H1 (cell line): ENCODE measurements around the gene PACS1. TPM values are rescaled to one million over a fixed set of nuclear protein-coding genes. Genes with fewer than 3 reads are reported as not detected.

ENCODE experiments used
- CTCF ChIA-PET: fragments of 300-600 bp; sonication (Branson Sonifier 250); formaldehyde crosslinking; loops from one replicate; lab custom pipeline; 2021; ENCODE audit not compliant: partially characterized antibody; lab: Charles Lee
- POLR2A ChIA-PET: fragments of 300-600 bp; sonication (Branson Sonifier 250); formaldehyde crosslinking; loops from one replicate; lab custom pipeline; 2021; ENCODE audit warnings: inconsistent platforms; ENCODE audit not compliant: partially characterized antibody; lab: Charles Lee
- DNase-seq, 2 experiments: peaks; one replicate each; pipeline versions ENCODE4 v3.0.0 to v3.0.0-alpha.2; 2010 to 2022; ENCODE audit warnings: low spot score in 2 of 2, low read depth in 1 of 2, mixed read lengths in 1 of 2
- FAIRE-seq: peaks from 2 replicates; lab custom pipeline; 2011; peaks lifted over from hg19 to GRCh38; lab: Jason Lieb, UNC
- H2AFZ ChIP-seq: 2 replicates; pipeline ENCODE4 v1.8.1; 2012; ENCODE audit warnings: low read length, inconsistent platforms
- H2AK5ac ChIP-seq: 2 replicates; pipeline ENCODE4 v1.6.1; 2013; ENCODE audit warnings: low read depth, low read length
- H2BK120ac ChIP-seq: replicated peaks from 2 replicates; pipeline ENCODE3; 2013; ENCODE audit warnings: low read depth, low read length, inconsistent platforms
- H2BK12ac ChIP-seq: 2 replicates; pipeline ENCODE4 v1.6.1; 2013; ENCODE audit warnings: low read depth, low read length
- H2BK15ac ChIP-seq: 2 replicates; pipeline ENCODE4 v1.6.1; 2013; ENCODE audit warnings: low read length
- H2BK20ac ChIP-seq: 2 replicates; pipeline ENCODE4 v1.6.1; 2013; ENCODE audit warnings: low read length
- H2BK5ac ChIP-seq: 2 replicates; pipeline ENCODE4 v1.6.1; 2013; ENCODE audit warnings: low read depth, low read length
- H3K14ac ChIP-seq: 2 replicates; pipeline ENCODE4 v1.6.1; 2013; ENCODE audit warnings: inconsistent platforms; ENCODE audit not compliant: insufficient read length
- H3K18ac ChIP-seq: 2 replicates; pipeline ENCODE4 v1.6.1; 2013; ENCODE audit warnings: low read length; ENCODE audit errors: extremely low read depth
- H3K23ac ChIP-seq: 2 replicates; pipeline ENCODE4 v1.6.1; 2013; ENCODE audit warnings: inconsistent platforms; ENCODE audit not compliant: insufficient read length
- H3K23me2 ChIP-seq: 2 replicates; pipeline ENCODE4 v1.6.1; 2013; ENCODE audit warnings: low read depth, low read length
- H3K27ac ChIP-seq: 2 replicates; pipeline ENCODE4 v1.6.1; 2011; ENCODE audit warnings: low read depth, low read length, inconsistent platforms
- H3K27me3 ChIP-seq, 4 experiments: replicated peaks in 1 of 4; 1 replicate in 1 of 4; 2 replicates in 3 of 4; pipeline versions ENCODE4 v1.6.1 to v1.8.1; 2011 to 2013; ENCODE audit warnings: low read length in 3 of 4, mild to moderate bottlenecking in 3 of 4, inconsistent platforms in 2 of 4, mixed read lengths in 2 of 4, moderate library complexity in 1 of 4; ENCODE audit not compliant: control insufficient read depth in 3 of 4, insufficient read depth in 3 of 4; ENCODE audit errors: extremely low read depth in 1 of 4
- H3K36me3 ChIP-seq, 4 experiments: 2 replicates each; pipeline versions ENCODE4 v1.6.1 to v1.8.1; 2011 to 2013; ENCODE audit warnings: mild to moderate bottlenecking in 4 of 4, low read length in 3 of 4, moderate library complexity in 2 of 4, control low read depth in 1 of 4, inconsistent platforms in 1 of 4; ENCODE audit not compliant: insufficient read depth in 4 of 4, control insufficient read depth in 2 of 4
- H3K4ac ChIP-seq: replicated peaks from 2 replicates; pipeline ENCODE3; 2013; ENCODE audit warnings: low read length, low read depth, mixed read lengths, inconsistent platforms; ENCODE audit not compliant: insufficient read length
- H3K4me1 ChIP-seq, 4 experiments: replicated peaks in 1 of 4; 1 replicate in 1 of 4; 2 replicates in 3 of 4; pipeline versions ENCODE4 v1.6.1 to v1.8.1; 2011 to 2013; ENCODE audit warnings: low read length in 3 of 4, inconsistent platforms in 2 of 4, mixed read lengths in 1 of 4; ENCODE audit not compliant: insufficient read depth in 4 of 4, control insufficient read depth in 3 of 4
- H3K4me2 ChIP-seq, 2 experiments: 2 replicates each; pipeline versions ENCODE4 v1.6.1 to v1.8.1; 2011 to 2013; ENCODE audit warnings: low read depth in 2 of 2, low read length in 2 of 2, control low read depth in 1 of 2, inconsistent platforms in 1 of 2, mild to moderate bottlenecking in 1 of 2; ENCODE audit not compliant: insufficient read depth in 1 of 2
- H3K4me3 ChIP-seq, 4 experiments: fragments of 200-600, 300-600 bp in 1 of 4; sonication (generic), shearing (Covaris generic), sonication (Bioruptor Twin) in 1 of 4; 2 replicates each; pipeline versions ENCODE4 v1.5.1 to v1.8.1; 2011 to 2016; ENCODE audit warnings: low read length in 4 of 4, low read depth in 3 of 4, control low read depth in 2 of 4, inconsistent platforms in 2 of 4, mild to moderate bottlenecking in 2 of 4, mixed read lengths in 1 of 4, moderate library complexity in 1 of 4; ENCODE audit not compliant: insufficient read depth in 2 of 4; ENCODE audit errors: extremely low read depth in 1 of 4
- H3K56ac ChIP-seq: replicated peaks from 2 replicates; pipeline ENCODE3; 2013; ENCODE audit warnings: low read depth, mild to moderate bottlenecking, mixed read lengths, low read length, inconsistent platforms; ENCODE audit not compliant: insufficient read length
- H3K79me1 ChIP-seq: 2 replicates; pipeline ENCODE4 v1.6.1; 2013; ENCODE audit warnings: low read depth, low read length, control low read depth
- H3K79me2 ChIP-seq, 2 experiments: 2 replicates each; pipeline versions ENCODE4 v1.6.1 to v1.8.1; 2012 to 2013; ENCODE audit warnings: low read length in 2 of 2, mild to moderate bottlenecking in 2 of 2, inconsistent platforms in 1 of 2; ENCODE audit not compliant: insufficient read depth in 2 of 2, control insufficient read depth in 1 of 2
- H3K9ac ChIP-seq, 4 experiments: replicated peaks in 1 of 4; 1 replicate in 1 of 4; 2 replicates in 3 of 4; pipeline versions ENCODE4 v1.6.1 to v1.8.1; 2011 to 2013; ENCODE audit warnings: low read depth in 3 of 4, low read length in 3 of 4, control low read depth in 2 of 4, mild to moderate bottlenecking in 2 of 4, moderate library complexity in 2 of 4, inconsistent platforms in 1 of 4; ENCODE audit errors: extremely low read depth in 1 of 4
- H3K9me3 ChIP-seq, 2 experiments: 2 replicates each; pipeline versions ENCODE4 v1.6.1 to v1.8.1; 2012 to 2013; ENCODE audit warnings: mild to moderate bottlenecking in 2 of 2, moderate library complexity in 2 of 2, control low read depth in 1 of 2, inconsistent platforms in 1 of 2, low read depth in 1 of 2, low read length in 1 of 2, mixed read lengths in 1 of 2; ENCODE audit not compliant: insufficient read depth in 2 of 2
- H4K20me1 ChIP-seq, 2 experiments: replicated peaks in 1 of 2; 2 replicates each; pipeline versions ENCODE3 to v1.8.1; 2011 to 2013; ENCODE audit warnings: inconsistent platforms in 2 of 2, low read length in 2 of 2, mild to moderate bottlenecking in 1 of 2; ENCODE audit not compliant: insufficient read depth in 2 of 2, control insufficient read depth in 1 of 2
- H4K5ac ChIP-seq: 2 replicates; pipeline ENCODE4 v1.6.1; 2013; ENCODE audit warnings: low read length, low read depth, mixed read lengths, inconsistent platforms; ENCODE audit not compliant: insufficient read length
- H4K8ac ChIP-seq: 2 replicates; pipeline ENCODE4 v1.8.0; 2013; ENCODE audit warnings: mild to moderate bottlenecking, moderate library complexity, low read length, inconsistent platforms; ENCODE audit not compliant: insufficient read depth; ENCODE audit errors: extremely low read depth
- H4K91ac ChIP-seq: replicated peaks from 2 replicates; pipeline ENCODE3; 2013; ENCODE audit warnings: low read length, mixed read lengths, inconsistent platforms; ENCODE audit not compliant: insufficient read length
- CEBPB ChIP-seq: IDR thresholded peaks from 2 replicates; pipeline ENCODE4 v1.6.1; 2012; ENCODE audit warnings: low read depth, low read length
- E2F6 ChIP-seq: IDR thresholded peaks from 2 replicates; pipeline ENCODE4 v1.6.1; 2012; ENCODE audit warnings: inconsistent platforms
- HDAC2 ChIP-seq, 2 experiments: fragments of 300-600 bp in 1 of 2; sonication (generic) in 1 of 2; IDR thresholded peaks; 2 replicates each; pipeline ENCODE4 v1.6.1; 2011 to 2012; ENCODE audit warnings: low read depth in 2 of 2, low read length in 2 of 2, mild to moderate bottlenecking in 2 of 2, moderate library complexity in 2 of 2, borderline replicate concordance in 1 of 2, inconsistent platforms in 1 of 2
- RBBP5 ChIP-seq: IDR thresholded peaks from 2 replicates; pipeline ENCODE4 v1.7.1; 2012; ENCODE audit warnings: low read depth, mild to moderate bottlenecking, inconsistent platforms, low read length, moderate library complexity, borderline replicate concordance
- SIRT6 ChIP-seq: IDR thresholded peaks from one replicate; pipeline ENCODE4 v1.7.1; 2012; ENCODE audit warnings: low read length, inconsistent platforms
- TAF7 ChIP-seq: optimal IDR thresholded peaks from 2 replicates; pipeline ENCODE3; 2011; ENCODE audit warnings: low read depth, mild to moderate bottlenecking, inconsistent platforms, low read length, moderate library complexity, borderline replicate concordance
- ZNF274 ChIP-seq: IDR thresholded peaks from 2 replicates; pipeline ENCODE4 v1.7.0; 2012; ENCODE audit warnings: low read length, borderline replicate concordance; ENCODE audit errors: extremely low read depth
- WGBS, 2 experiments: shearing (Covaris generic) in 1 of 2; methylation state at CpG; one replicate each; pipeline versions ENCODE4 v1.1.6 to v1.1.7; 2013 to 2015; ENCODE audit warnings: low lambda C conversion rate in 2 of 2, mixed read lengths in 2 of 2, inconsistent platforms in 1 of 2, low coverage in 1 of 2, missing lambda C conversion rate in 1 of 2; ENCODE audit not compliant: insufficient replicate concordance in 2 of 2, insufficient coverage in 1 of 2, insufficient read length in 1 of 2; ENCODE audit errors: extremely low coverage in 1 of 2, missing lambda C conversion rate in 1 of 2; 5-methylcytosine and 5-hydroxymethylcytosine counted together
- polyA plus RNA-seq, 7 experiments: library from polyadenylated mRNA; depleted of rRNA in 3 of 7; stranded (reverse) in 5 of 7; unstranded in 2 of 7; fragments of >200 nt in 5 of 7; fragments of 200-250 nt in 2 of 7; gene quantifications; 1 replicate in 5 of 7; 2 replicates in 1 of 7; 4 replicates in 1 of 7; pipeline versions ENCODE4 v1.2.1 to v1.2.3, GENCODE V29; 2011 to 2013; ENCODE audit warnings: missing spikeins in 2 of 7, mixed read lengths in 2 of 7
- total RNA-seq: library from RNA; stranded (reverse); fragmentation: NEBNext Ultra II Directional; extraction: Animal tissue kit (Norgen Biotek cat#: 25700); gene quantifications from 2 replicates; pipeline ENCODE4 v1.2.1, GENCODE V29; 2021
- TF ChIP-seq, protein P1 (sequence below): IDR thresholded peaks from 2 replicates; pipeline ENCODE4 v1.6.1; 2012; ENCODE audit warnings: low read length, inconsistent platforms

Gene PACS1
- total and polyA plus RNA-seq, 2 of the 8 experiments (the other 6 are each of a cell fraction or from before 2014, with no cell fraction given) = 11.5 to 36.0 TPM

- Histone ChIP-seq H2BK20ac (no peak overlapping the region), H3K4me2 (no peak overlapping the region), H2BK12ac (no peak overlapping the region), H3K23me2 (peaks cover 9% of the 10 kb centered on the region), H4K20me1 (peaks cover 0 to 4% of the 10 kb centered on the region in 2 experiments), H2BK15ac (no peak overlapping the region), H4K5ac (no peak overlapping the region), H3K23ac (no peak overlapping the region), H3K14ac (no peak overlapping the region), H3K4me3 (no peak overlapping the region), H2BK5ac (no peak overlapping the region), H3K27me3 (no peaks in the 10 kb centered on the region), H2AK5ac (no peak overlapping the region), H3K4me1 (peaks cover 0 to 3% (median 0%) of the 10 kb centered on the region in 4 experiments; a peak in 2 of 7 replicates), H3K9ac (no peak overlapping the region), H4K91ac (no peak overlapping the region), H3K36me3 (peaks cover 4 to 32% (median 15%) of the 10 kb centered on the region in 4 experiments), H4K8ac (no peak overlapping the region), H3K18ac (no peak overlapping the region), H3K79me1 (peaks cover 6% of the 10 kb centered on the region; the same call in 1 of the 2 replicates), H3K4ac (no peak overlapping the region), H3K56ac (no peak overlapping the region), H3K79me2 (peaks cover 0 to 13% of the 10 kb centered on the region in 2 experiments; a peak in 2 of 4 replicates), H3K27ac (no peak overlapping the region), H2AFZ (no peak overlapping the region), H2BK120ac (no peak overlapping the region), H3K9me3 (no peaks in the 10 kb centered on the region)
- POLR2A ChIA-PET = interaction anchor here (0.7 to 9.0 kb wide), 5 partner anchors 8 to 45 kb away, joined by 3 to 125 read pairs (median 3); partner anchors contain the start of genes CNIH2 and YIF1A
- no peak for FAIRE-seq
- CTCF ChIA-PET = interaction anchor here (1.2 to 6.6 kb wide), 4 partner anchors 10 to 229 kb away, joined by 3 to 48 read pairs (median 3); partner anchors contain the start of gene CD248
- DNase-seq = no peak
- WGBS, 2 experiments = 90% methylated on average over 2 of the region's 2 CpGs; no CpG with 5 or more reads in 1 of the 2 experiments
- TF ChIP-seq HDAC2 (IDR thresholded peaks at IDR 0.05; ENCODE audit: borderline replicate concordance in 1 of 2, low read depth in 2 of 2, low read length in 2 of 2) (no peak), TAF7 (no peak), CEBPB (no peak), E2F6 (no peak), ZNF274 (no peak), SIRT6 (no peak), RBBP5 (no peak)
- TF ChIP-seq, protein P1, sequence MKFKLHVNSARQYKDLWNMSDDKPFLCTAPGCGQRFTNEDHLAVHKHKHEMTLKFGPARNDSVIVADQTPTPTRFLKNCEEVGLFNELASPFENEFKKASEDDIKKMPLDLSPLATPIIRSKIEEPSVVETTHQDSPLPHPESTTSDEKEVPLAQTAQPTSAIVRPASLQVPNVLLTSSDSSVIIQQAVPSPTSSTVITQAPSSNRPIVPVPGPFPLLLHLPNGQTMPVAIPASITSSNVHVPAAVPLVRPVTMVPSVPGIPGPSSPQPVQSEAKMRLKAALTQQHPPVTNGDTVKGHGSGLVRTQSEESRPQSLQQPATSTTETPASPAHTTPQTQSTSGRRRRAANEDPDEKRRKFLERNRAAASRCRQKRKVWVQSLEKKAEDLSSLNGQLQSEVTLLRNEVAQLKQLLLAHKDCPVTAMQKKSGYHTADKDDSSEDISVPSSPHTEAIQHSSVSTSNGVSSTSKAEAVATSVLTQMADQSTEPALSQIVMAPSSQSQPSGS = no peak
These were observed 202.5 kb downstream of the PACS1 start for GRCh38 chr11:66272596-66272995.
